KG1 (cell line): ENCODE results near the gene CYSTM1.

Source experiments
- DNase-seq: peaks from one replicate; lab custom pipeline; 2025; lab: John Stamatoyannopoulos, UW

CYSTM1 gene

DNA sequence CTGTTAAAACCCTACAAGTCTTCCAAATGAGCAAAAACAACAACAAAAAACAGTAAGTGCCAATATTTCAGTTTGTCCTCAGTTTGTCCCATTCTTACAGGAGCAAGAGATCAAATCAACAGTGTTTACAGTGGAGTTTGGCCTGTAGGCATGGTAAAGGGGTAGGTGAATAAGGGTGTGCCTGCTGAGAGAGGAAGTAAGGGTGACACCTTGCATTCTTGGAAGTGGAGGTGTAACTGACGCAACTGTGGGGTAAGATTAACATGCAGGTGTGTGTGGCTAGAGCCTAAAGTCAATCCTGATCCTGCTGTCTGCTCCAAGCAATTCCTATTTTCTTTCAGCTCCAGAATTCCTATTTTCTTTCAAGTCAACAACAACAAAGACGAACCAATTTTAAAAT, 84.5 kb downstream of the CYSTM1 start:
- no peak for DNase-seq

DNA sequence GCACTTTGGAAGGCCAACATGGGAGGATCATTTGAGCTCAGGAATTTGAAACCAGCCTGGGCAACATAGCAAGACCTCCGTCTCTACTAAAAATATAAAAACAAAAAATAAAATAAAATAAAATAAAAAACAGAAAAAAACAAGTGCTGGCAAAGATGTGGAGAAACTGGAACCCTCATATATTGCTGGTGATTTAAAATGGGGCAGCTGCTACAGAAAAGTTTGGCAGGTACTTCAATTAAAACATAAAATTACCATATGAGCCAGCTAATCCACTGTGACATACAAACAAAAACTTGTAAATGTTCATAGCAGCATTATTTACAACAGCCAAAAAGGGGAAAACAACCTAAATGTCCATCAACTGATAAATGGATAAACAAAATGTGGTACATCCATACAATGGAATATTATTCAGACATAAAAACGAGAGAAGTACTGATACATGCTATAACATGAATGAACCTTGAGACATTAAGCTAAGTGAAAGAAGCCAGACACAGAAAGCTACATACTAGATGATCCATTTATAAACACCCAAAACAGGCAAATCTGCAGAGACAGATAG, 85.2 kb downstream of the CYSTM1 start:
- DNase-seq = no peak

GRCh38 chr5:140261403-140262171, 86.6 kb downstream of the CYSTM1 start:
- no peak for DNase-seq

GRCh38 chr5:140262221-140262620, 87.2 kb downstream of the CYSTM1 start:
- DNase-seq = no peak

DNA sequence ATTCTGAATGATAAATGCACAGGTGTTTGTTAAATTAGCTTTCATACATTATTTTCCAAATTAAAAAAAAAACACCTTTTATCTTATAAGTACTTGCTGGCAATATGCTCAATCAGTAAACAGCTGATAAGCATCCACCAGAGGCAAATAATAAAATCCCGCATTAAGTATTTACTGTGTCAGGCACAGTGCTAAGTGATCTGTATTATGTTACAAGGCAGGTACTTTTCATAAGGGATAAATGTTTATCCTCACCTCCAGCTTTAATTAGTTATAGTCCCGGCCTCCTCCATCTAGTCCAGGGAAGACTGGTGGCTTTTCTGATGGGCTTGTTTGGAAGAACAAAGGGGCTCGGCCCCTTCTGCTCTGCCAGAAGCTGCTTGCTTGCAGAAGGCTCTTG, 87.9 kb downstream of the CYSTM1 start:
- DNase-seq = no peak

DNA sequence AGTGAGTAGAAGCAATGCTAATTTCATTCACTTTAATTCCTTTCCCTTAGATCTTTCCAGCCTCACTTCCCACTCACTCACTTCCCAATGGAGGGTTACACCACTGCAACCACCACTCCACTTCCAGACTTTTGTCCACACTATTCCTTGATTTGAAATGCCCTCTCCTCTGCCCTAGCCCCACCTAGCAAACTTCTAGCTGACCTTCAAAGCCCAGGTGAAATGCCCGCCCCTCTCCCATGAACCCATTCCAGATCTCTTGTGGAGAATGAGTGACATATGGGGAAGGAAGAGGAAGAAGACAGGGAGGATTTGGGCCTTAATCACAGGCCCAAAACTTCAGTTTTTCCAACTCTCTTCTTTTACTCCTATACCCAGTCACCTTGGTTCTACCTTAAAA, 90.9 kb downstream of the CYSTM1 start:
- DNase-seq = no peak

- no peak for DNase-seq
These were observed 91.6 kb downstream of the CYSTM1 start for GRCh38 chr5:140266471-140267200.

DNA sequence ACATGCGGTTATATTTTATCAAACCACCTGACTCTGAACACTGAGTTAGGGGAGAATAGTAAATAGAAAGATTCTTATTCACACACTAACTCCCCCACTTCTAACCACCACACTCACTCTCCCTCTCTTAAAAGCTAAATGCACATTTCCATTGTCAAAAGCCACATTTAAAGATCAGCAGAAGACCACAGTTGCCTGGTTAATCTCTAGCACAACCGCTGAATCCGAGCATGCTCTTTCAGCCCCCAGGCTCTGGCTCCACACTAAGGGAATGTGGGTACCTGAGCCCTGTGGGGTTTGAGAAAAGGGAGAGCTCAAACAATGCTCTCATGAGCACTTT, 92.2 kb downstream of the CYSTM1 start:
- no peak for DNase-seq

- DNase-seq = no peak
These were observed 92.6 kb downstream of the CYSTM1 start for GRCh38 chr5:140267559-140268018.

DNA sequence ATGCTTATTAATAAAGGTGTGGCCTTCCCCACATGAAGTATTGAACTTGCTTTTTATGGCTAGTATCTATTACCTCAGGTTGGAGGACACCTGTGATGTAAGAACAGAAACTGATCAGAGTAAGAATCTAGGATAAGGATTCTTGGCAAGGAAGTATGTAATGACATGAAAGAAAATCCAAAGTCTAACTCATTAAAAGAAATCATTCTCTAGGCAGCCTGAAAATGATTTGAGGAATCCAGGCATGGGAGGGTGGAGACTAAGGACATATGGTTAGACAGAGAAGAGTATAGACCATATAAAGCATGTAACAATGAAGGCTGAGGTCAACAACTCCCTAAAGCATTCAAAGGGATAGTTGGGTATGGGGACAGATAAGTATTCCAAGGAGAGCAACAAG, 95.0 kb downstream of the CYSTM1 start:
- no peak for DNase-seq

- no peak for DNase-seq
These were observed 98.5 kb downstream of the CYSTM1 start for GRCh38 chr5:140273401-140273877.

DNA sequence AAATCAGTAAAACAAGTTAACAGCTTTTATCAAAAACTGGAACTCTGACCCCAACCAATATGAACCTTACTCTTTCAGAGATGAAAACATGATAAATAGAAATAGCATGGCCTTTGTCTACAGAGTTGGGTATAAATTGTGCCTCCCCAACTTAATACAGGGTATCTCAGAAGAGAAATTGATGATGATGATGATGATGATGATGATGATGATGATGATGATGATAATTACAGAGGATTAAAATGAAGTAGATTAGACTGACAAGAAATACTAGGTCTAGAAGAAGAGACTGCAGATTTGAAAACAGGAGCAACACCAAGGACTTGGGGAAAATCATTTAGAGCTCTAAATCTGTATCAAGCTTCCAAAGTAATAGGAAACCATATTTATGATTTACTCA, 100.8 kb downstream of the CYSTM1 start:
- DNase-seq = no peak

DNA sequence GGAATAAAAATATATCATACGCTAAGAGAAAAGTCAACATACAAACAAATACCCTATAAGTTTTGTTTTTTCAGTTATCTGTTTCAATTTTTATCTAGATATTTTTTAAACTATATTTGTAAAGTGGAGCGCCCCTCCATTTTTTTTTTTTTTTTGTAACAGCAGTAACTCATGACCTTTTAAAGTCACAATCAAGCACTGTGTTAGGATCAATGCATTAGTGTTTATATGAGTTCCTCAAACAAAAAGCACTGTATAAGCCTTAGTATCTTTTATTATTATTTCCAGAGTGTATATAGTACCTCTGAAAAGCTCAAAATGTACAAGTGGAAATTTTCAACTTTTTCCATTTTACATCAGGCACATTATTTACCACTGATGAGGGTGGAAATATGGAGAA, 107.3 kb downstream of the CYSTM1 start:
- DNase-seq = no peak

- no peak for DNase-seq
These were observed 109.0 kb downstream of the CYSTM1 start for GRCh38 chr5:140284013-140284412.

DNA sequence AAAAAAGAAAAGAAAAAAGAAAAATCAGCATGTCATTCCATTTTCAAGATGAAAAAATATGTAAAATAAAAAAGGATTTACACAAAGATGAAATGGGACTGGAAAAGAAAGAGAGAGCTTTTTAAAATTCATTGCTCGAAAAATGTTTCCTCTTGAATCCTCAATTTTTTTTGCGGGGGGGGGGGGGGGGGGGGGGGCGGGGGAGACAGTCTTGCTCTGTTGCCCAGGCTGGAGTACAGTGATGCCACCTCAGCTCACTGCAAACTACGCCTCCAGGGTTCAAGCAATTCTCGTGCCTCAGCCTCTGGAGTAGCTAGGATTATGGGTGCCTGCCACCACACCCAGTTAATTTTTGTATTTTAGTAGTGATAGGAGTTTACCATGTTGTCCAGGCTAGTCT, 111.4 kb downstream of the CYSTM1 start:
- no peak for DNase-seq

DNA sequence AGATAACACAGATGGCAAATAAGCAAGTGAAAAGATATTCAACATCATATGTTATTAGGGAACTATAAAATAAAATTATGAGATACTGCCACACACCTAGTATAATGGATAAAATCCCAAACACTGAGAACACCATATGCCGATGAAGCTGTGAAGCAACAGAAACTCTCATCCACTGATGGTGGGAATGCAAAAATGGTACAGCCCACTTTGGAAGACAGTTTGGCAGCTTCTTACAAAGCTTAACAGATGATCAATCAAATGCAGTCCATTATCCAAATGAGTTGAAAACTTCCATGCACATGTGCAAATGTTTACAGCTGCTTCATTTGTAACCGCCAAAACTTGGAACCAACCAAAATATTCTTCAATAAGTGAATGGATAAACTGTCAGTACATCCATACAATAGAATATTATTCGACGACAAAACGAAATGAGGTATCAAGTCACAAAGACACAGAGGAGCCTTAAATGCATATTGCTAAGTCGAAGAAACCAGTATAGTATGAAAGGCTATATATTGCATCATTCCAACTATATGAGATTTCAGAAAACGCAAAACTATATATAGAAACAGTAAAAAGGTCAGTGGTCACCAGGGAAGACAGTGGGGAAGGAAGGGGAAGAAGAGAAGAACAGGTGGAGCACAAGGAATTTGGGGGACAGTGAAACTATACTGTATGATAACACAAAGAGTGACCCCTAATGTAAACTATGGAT, 113.0 kb downstream of the CYSTM1 start:
- no peak for DNase-seq

- DNase-seq = no peak
These were observed 117.4 kb downstream of the CYSTM1 start for GRCh38 chr5:140292212-140293036.
